ENCODE data around the gene SPIRE1.
"Not testable (repeated sequence)": the region's sequence is repeated elsewhere in the genome, so short reads cannot be mapped to it uniquely, and the experiment has no call there.

Gene SPIRE1

DNA sequence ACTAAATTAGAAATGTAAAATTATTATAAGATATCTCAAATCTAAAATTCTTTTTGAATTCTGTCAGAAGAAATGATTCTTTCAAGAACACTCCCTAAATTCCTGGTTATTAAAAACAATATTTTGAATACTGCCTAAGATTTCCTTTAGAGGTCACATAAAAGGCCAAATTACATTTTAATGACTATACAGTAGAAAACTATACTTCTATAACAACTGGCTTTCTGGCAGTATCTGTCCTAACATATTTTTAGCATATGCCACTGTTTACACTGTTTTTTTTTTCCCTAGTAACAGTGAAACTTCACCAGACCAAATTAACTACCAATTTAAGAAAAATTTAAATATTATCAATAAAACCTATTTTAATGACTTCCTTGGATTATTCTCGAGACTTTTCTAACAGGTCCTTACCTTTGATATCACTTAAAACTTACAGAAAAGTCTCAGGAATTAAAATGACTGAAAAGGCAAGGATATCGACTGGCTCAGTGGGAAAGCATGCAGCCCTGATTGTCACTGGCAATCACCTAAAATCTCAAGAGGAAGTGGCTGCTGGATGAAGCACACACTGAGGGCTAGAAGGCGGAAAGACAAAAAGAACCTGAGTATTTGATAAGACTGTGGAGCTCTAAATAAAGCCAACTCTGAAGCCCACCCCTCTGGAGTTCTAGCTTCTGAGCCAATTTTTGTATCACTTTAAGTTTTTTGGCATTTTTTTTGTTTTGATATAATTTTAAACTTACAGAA is 59.6 kb downstream of the SPIRE1 start:
- no peak for DNase-seq (ENCODE audit: low spot score)

- no peak for DNase-seq (ENCODE audit: low spot score)
Measured at GRCh38 chr18:12597760-12598159, 60.1 kb downstream of the SPIRE1 start.

DNA sequence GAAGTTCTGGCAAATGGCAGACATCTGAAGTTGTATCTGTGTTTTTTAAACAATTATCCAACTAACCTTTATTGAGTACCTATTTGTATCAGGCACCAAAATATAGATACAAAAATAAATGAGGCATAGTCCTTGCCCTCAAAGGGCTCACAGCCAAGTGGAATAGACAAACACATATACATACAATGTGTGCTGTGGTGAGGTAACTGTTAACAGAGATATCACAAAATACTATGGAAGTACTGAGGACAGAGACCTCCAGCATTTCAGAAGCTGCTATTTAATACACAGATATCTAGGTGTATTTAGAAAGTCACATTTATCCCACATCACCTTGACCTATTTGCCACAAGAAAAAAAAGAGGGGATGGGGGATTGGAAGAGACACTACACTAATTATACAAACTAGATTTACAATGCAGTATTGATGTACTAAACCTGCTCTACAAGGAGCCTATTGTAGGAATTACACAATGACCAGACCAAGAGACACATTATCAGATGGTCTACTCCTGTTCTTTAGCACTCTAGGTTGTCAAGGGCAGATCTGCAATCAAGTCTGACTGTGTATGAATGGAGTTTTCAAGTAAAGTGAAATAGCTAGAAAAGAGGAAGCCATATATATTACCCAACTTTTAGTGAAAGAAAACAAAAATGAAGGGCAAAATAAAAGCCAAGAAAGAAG is 62.2 kb downstream of the SPIRE1 start:
- no peak for DNase-seq (ENCODE audit: low spot score)

DNA sequence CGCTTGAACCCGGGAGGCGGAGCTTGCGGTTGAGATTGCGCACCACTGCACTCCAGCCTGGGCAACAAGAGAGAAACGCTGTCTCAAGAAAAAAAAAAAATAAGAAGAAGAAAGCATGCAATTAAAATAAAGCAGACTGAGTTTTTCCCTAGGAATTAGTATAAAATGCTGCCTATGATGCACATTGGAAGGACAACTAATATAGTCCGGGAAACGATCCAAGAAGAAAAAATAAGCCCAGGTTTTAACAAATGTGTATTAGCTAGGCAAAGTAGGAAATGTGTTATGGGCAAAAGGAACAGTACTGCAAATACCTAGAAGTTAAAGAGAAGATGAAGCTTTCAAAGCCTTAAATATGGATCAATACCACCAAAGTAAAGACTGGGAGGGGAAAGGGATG is 64.0 kb downstream of the SPIRE1 start:
- DNase-seq (ENCODE audit: low spot score) = no peak

- DNase-seq (ENCODE audit: low spot score) = no peak
Measured at GRCh38 chr18:12592597-12593127, 65.2 kb downstream of the SPIRE1 start.

GRCh38 chr18:12589448-12589847 is 68.5 kb downstream of the SPIRE1 start:
- DNase-seq (ENCODE audit: low spot score) = no peak

DNA sequence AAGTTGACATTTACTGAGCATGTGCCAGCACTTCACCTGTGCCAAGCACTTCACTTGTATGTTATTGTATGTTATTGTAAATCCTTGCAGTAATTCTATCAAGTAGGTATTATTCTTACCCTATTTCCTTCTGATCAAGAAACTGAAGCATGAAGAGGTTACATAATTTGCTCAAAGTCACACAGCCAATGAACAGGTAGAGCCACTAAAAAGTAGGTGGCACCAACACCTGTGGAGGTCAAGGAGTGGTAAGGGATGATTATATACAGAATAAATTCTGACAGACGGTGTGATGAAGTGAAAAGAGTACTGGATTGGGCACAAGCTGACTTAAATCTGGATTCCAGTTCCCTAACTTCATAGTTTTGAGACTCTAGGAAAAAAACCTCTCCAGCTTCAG is 71.0 kb downstream of the SPIRE1 start:
- no peak for DNase-seq (ENCODE audit: low spot score)

GRCh38 chr18:12585218-12585617 is 72.7 kb downstream of the SPIRE1 start:
- DNase-seq (ENCODE audit: low spot score) = no peak

DNA sequence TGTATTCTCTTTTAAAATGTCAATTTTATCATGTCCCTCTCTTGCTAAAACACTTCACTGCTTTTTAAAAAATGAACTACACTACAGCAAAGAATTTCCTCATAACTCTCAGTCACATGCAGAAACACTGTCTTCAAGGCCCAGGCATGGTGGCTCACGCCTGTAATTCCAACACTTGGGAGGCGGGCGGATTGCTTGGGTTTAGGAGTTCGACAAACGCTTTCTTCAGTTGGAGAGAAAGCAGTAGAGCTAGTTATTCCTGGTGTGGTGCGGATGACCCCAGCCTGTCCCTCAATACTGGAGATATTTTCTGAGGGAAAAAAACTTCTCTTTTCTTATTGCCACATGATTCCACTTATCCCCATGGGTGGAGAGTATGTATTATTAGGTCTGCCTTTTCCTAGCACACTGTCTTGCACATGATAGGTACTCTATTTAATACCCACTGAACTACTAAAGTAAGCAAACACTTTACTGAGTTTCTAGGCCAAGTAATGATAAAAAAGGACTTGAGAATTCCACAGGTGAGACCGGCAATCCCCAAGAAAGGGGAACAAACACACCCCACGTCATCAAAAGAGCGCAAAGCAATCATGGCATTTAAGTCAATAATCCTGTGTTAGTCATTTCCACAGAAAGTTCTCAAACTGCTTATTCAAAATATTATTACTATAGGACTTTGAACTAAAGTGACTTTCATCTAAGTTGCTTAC is 77.1 kb downstream of the SPIRE1 start:
- no peak for DNase-seq (ENCODE audit: low spot score)

DNA sequence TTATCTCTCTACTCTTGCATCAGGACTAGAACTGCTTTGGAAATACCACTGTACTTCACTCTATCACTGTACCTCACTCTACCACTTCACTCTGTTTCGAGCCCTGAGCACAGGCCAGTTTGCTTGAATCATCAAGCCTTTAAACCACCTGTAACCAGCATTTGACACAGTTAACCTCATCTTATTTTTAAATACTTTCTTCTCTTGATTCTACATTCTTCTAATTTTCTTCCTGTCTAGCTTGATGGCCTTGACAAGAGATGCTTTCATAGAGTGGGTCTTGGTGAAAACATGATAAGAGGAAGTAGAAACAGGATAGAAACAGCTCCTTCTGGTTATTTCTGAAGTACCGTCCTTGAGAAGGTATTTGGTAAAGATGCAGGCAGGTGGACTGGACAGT is 78.1 kb downstream of the SPIRE1 start:
- DNase-seq (ENCODE audit: low spot score) = no peak

- DNase-seq (ENCODE audit: low spot score) = no peak
Measured at GRCh38 chr18:12577848-12578247, 80.1 kb downstream of the SPIRE1 start.

DNA sequence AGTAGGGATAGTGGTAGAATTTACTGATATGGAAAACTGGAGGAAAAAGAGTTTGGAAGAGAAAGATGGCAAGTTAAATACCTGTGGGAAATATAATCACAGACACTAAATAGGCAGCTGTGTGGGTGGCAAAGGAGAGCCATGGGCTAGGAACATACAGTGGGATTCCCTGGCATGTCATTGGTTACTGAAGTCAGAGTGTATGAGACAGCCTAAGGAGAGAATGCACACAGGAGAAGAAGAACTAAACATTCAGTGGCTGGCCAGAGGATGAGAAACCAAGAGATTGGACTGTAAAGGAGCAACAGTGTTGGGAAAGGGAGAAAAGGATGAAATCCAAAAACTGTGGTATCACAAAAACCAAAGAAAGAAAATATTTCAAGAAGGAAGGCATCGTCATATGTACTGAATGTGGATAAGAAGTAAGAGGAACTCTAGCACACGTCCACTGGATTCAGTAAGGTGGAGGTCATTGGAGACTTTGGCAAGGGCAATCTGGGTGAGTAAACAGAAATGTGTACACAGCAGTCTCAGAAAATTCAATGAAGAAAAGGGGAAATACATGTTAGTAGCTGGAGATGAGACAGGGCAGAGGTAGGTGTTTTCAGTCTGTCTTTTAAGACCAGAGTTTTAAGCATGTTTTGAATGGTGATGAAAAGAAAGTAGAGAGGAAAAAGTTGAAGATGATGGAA is 83.3 kb downstream of the SPIRE1 start:
- no peak for DNase-seq (ENCODE audit: low spot score)

- no peak for DNase-seq (ENCODE audit: low spot score)
Measured at GRCh38 chr18:12571630-12572029, 86.3 kb downstream of the SPIRE1 start.

GRCh38 chr18:12569791-12570190 is 88.1 kb downstream of the SPIRE1 start:
- DNase-seq (ENCODE audit: low spot score) = no peak

DNA sequence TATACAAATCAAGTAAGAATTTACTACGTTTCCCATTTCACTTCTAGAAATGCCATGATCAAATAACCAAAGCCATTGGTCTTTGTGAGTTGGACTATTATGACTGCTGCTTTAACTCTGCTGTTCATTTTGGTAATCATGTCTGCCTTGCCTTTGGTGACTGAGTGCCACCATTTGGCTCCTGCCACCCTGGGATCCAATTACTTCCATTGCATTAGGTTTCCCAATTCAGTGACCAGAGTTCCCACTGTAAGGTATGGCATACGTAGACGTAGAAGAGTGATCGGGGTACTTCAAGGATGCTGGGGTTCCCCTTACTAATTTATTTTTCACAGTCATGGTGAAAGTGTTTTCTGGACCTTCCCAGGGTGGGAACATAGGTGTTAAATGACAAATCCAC is 90.1 kb downstream of the SPIRE1 start:
- no peak for DNase-seq (ENCODE audit: low spot score)

DNA sequence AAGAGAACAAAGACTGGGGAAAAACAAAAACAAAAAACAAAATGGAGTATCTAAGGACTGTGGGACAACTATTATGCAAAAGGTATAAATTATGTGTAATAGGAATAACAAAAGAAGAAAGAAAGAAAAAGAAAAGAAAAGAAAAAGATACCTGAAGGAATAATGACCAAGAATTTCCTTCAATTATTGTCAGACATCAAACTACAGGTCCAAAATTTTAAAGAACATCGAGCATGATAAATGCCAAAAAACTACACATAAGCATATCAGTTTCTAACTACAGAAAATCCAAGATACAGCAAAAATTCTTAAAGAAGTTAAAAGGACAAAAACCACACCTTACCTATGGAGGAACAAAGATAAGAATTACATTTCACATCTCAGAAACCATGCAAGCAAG is 93.0 kb downstream of the SPIRE1 start:
- no peak for DNase-seq (ENCODE audit: low spot score)

GRCh38 chr18:12564378-12564777 is 93.5 kb downstream of the SPIRE1 start:
- no peak for DNase-seq (ENCODE audit: low spot score)

GRCh38 chr18:12560600-12560999 is 97.3 kb downstream of the SPIRE1 start:
- not testable (repeated sequence) for DNase-seq (ENCODE audit: low spot score)

- DNase-seq (ENCODE audit: low spot score) = no peak
Measured at GRCh38 chr18:12559319-12559718, 98.6 kb downstream of the SPIRE1 start.

GRCh38 chr18:12556946-12557806 is 100.7 kb downstream of the SPIRE1 start:
- no peak for DNase-seq (ENCODE audit: low spot score)

DNA sequence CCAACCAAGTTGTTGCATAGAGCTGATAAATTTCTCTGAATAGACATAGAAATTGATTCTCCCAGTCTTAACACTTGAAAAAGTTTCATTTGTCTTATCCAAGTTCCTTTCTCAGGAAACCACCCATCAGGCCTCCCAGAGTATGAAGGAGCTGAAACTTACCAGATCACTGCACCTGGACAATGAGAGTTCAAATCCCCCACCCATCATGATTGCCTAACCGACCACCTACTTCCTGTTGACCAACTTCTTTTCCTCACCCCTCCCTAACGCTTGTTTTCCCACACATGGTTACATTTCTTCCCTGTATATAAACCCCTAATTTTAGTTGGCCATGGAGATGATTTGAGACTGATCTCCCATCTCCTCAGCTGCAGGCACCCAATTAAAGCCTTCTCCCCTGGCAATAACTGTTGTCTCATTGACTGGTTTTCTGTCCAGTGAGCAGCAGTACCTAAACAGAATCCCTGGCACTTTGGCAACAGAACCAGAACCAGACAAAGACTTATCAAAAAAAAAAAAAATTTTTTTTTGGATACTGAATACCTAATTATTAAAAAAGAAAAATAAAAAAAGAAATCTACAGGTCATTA is 103.0 kb downstream of the SPIRE1 start:
- DNase-seq (ENCODE audit: low spot score) = no peak

Data from NAMALWA (cell line).